Stimulated activated CD4-positive, alpha-beta T cell treated with anti-CD3 and anti-CD28 coated beads, Interleukin-4, amount 100 ng/mL, for 24 hours (primary cell): Measurements from ENCODE around the gene MAPK8.

Experiments
- DNase-seq: peaks from one replicate; pipeline ENCODE4 v3.0.0-alpha.2; 2020

The MAPK8 gene

GRCh38 chr10:48464871-48465736, 158.6 kb downstream of the MAPK8 start:
- DNase-seq = no peak

- DNase-seq = no peak
These were observed 159.5 kb downstream of the MAPK8 start for GRCh38 chr10:48465860-48466521.

GRCh38 chr10:48466611-48467240, 160.2 kb downstream of the MAPK8 start:
- no peak for DNase-seq

- no peak for DNase-seq
These were observed 161.2 kb downstream of the MAPK8 start for GRCh38 chr10:48467669-48468068.

DNA sequence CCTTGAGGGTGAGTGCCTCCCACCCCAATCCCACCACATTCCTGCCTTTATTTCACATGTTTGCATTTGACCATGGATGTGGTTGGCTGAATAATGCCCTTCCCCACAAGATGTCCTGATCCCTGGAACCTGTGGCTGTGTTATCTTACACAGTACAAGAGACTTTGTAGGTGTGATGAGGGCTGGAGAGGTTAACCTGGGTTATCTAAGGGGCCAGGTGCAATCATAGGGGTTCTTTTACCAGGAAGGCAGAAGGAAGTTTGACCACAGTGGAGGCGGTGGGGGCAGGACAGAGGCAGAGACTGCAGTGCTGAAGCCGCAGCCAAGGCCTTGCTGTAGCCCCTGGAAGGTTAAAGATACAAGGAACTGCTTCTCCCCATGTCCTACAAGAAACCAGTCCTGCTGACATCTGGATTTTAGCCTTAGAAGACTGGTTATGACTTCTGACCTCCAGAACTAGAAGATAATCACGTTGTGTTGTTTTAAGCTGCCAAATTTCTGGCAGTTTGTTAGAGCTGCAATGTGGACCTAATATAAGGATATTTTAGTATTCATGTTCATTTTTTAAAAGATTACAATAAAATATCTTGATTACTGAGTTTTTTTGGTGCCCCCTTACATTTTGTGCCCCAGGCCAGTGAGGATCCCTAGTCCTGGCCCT, 161.8 kb downstream of the MAPK8 start:
- DNase-seq = no peak

DNA sequence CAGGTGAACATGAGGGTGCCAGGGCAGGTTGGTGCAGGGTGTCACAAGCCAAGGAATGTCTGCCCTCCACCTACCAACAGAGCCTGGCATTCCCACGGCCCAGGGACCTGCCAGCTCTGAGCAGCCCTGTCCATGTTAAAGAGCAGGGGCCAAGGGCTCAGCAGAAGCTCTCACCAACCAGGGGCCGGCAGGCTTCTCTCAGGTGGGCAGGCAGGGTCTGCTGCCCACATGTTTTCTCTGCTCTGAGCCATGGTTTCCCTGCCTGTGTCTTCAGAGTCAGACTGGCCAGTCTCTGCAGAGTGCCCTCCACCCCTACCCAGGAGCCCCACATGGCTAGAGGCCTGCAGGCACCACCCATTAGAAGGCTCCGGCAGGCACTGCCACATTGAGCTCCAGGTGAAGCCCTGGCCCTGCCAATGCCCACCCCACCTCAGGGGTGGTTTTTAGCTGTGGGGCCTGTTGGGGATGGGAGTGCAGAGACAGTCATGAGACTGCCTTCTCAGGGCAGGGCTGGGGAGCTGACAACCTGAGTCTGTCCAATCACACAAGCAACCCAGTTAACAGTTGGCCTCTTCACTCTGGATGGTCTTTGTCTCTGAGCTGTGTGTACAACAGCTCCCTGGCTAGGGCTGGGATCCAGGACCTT, 162.5 kb downstream of the MAPK8 start:
- DNase-seq = no peak

DNA sequence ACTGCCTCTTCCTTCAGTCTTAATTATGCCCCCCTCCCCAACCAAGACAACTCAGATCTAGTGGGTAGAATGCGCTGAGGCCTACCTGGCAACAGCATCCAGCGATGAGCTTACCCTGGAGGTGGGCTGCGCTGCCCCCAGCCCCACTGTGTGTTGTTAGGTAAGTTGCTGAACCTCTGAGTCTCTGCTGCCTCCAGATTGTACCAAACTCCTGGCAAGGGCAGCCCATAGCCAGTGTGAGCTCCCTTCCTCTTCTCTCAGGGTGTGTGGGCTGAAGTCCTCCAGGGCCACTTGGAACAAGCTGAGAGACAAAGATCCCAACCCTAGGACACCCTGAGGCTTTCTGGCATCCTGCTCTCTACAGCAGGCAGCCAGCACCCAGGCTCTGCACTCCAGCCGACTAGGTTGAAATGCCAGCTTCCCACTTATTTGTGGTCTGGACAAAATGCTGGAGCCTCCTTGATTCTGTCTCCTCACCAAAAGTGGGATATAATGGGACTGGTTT, 163.1 kb downstream of the MAPK8 start:
- DNase-seq = no peak

- DNase-seq = no peak
These were observed 163.8 kb downstream of the MAPK8 start for GRCh38 chr10:48470115-48470892.

GRCh38 chr10:48470893-48471805, 164.7 kb downstream of the MAPK8 start:
- no peak for DNase-seq

DNA sequence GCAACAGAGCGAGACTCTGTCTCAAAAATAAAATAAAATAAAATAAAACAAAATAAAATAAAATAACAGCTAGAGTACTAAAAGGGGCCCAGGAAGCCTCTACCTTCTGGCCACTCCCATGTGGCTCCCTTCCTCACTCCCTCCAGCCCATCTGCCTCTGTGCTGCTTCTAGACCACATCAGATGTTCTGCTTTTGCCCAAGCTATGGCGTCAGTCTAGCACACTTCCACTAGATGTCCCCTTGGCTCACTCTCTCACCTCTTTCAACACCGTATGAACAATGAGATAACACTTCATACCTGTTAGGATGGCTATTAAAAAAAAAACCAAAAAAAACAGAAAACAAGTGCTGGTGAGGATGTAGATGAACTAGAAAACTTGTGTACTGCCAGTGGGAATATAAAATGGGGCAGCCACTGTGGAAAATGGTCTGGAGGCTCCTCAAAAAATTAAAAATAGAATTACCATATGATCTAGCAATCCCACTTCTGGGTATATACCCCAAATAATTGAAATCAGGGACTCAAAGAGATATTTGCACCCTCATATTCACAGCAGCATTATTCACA, 166.1 kb downstream of the MAPK8 start:
- DNase-seq = no peak

- DNase-seq = no peak
These were observed 167.2 kb downstream of the MAPK8 start for GRCh38 chr10:48473704-48474103.

GRCh38 chr10:48474765-48475365, 168.4 kb downstream of the MAPK8 start:
- no peak for DNase-seq

GRCh38 chr10:48475943-48476278, 169.4 kb downstream of the MAPK8 start:
- DNase-seq = no peak

GRCh38 chr10:48476279-48476982, 170.0 kb downstream of the MAPK8 start:
- DNase-seq = no peak

GRCh38 chr10:48477141-48477540, 170.7 kb downstream of the MAPK8 start:
- no peak for DNase-seq

- DNase-seq = no peak
These were observed 171.1 kb downstream of the MAPK8 start for GRCh38 chr10:48477616-48478015.

DNA sequence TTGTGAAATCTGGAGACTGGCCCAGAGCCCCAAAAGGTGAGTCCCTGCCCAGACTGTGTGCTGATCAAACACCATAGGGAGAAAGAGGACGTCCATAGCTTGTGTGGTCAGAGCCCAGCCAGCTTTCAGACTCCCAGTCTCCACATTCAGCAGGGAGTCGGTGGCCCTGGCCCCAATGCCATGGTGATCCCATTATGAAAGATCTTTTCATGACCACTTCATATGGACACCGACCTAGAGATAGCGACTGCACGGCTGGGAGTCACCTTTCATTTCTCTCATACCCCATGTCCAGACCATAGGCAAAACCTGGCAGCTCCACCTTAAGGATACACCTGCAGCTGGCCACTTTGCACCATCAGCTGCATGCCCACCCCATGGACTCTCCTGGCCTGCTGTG, 172.0 kb downstream of the MAPK8 start:
- no peak for DNase-seq

DNA sequence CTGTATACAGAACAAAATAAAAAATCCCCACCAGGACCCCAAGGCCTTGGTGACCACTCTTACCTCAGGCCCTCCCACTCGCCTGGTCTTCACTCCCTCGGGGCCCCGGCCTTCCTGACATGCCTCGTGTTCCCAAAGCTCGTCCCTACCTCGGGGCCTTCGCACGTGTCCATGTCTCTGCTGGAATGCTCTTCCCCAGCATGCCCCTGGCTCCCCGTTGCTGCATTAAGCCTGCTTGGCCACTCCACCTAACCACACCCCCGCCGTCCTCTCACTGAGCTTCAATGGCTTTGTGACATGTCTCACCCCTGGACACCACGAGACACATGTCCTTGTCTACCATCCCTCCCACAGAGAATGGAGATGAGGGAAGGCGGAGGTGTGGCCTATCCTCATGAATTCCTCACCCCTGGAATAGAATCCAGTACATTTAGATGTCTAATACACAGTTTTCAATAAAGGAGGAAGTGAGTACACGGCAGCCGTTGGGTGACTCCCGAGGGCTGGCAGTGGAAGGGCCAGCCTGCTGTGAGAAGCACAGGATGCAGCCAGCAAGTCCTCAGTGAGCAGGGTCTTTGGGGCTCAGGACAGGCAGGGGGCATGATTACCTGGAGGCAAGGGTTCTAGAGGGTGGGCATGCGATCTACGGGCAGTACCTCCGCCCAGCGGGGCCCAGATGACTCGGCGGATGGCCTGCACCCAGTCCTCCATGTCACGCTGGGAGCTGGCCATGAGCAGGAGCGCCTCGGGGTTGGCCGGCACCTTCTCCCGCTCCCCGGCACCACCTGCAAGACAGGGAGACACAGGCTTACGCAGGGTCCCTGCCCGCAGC, 172.7 kb downstream of the MAPK8 start:
- no peak for DNase-seq
